Keratinocyte (primary cell): ENCODE data around the gene EEF2K. TPM values are rescaled to one million over a fixed set of nuclear protein-coding genes. Genes with fewer than 3 reads are reported as not detected.

Experiments used
- DNase-seq: peaks from one replicate; pipeline ENCODE4 v3.0.0-alpha.2; 2011; ENCODE audit warnings: low read depth, missing footprints, low spot score
- FAIRE-seq: peaks from 2 replicates; lab custom pipeline; 2011; peaks lifted over from hg19 to GRCh38; lab: Jason Lieb, UNC
- H2AFZ ChIP-seq: 2 replicates; pipeline ENCODE4 v1.6.0; 2012; ENCODE audit warnings: low read length, control low read depth, inconsistent platforms; ENCODE audit not compliant: control insufficient read depth
- H3K27ac ChIP-seq: 2 replicates; pipeline ENCODE4 v1.5.1; 2011; ENCODE audit warnings: low read length; ENCODE audit not compliant: control insufficient read depth, insufficient read depth
- H3K27me3 ChIP-seq: 3 replicates; pipeline ENCODE4 v1.6.0; 2011; ENCODE audit warnings: low read length; ENCODE audit not compliant: control insufficient read depth, insufficient read depth; ENCODE audit errors: extremely low read depth
- H3K36me3 ChIP-seq, 2 experiments: 2 replicates in 1 of 2; 3 replicates in 1 of 2; pipeline ENCODE4 v1.5.1; 2011; ENCODE audit warnings: low read length in 2 of 2, mild to moderate bottlenecking in 1 of 2; ENCODE audit not compliant: control insufficient read depth in 2 of 2, insufficient read depth in 2 of 2; ENCODE audit errors: extremely low read depth in 1 of 2
- H3K4me1 ChIP-seq: 3 replicates; pipeline ENCODE4 v1.5.1; 2011; ENCODE audit warnings: low read length; ENCODE audit not compliant: control insufficient read depth, insufficient read depth; ENCODE audit errors: extremely low read depth
- H3K4me2 ChIP-seq: 3 replicates; pipeline ENCODE4 v1.6.0; 2011; ENCODE audit warnings: low read depth, low read length; ENCODE audit not compliant: control insufficient read depth, insufficient read depth; ENCODE audit errors: extremely low read depth
- H3K4me3 ChIP-seq, 3 experiments: fragments of 200-600 bp in 1 of 3; sonication (generic) in 1 of 3; 2 replicates in 2 of 3; 3 replicates in 1 of 3; pipeline ENCODE4 v1.5.1; 2011 to 2016; ENCODE audit warnings: low read length in 3 of 3, mild to moderate bottlenecking in 3 of 3, control low read depth in 2 of 3, inconsistent platforms in 1 of 3, low read depth in 1 of 3, mixed read lengths in 1 of 3, mixed run types in 1 of 3, moderate library complexity in 1 of 3; ENCODE audit not compliant: control insufficient read depth in 2 of 3, insufficient read depth in 2 of 3; ENCODE audit errors: extremely low read depth in 1 of 3
- H3K79me2 ChIP-seq: 2 replicates; pipeline ENCODE4 v1.6.0; 2012; ENCODE audit warnings: low read length; ENCODE audit not compliant: control insufficient read depth, insufficient read depth
- H3K9ac ChIP-seq: 3 replicates; pipeline ENCODE4 v1.6.0; 2011; ENCODE audit warnings: low read length; ENCODE audit not compliant: control insufficient read depth, insufficient read depth; ENCODE audit errors: extremely low read depth
- H3K9me1 ChIP-seq: 3 replicates; pipeline ENCODE4 v1.6.0; 2011; ENCODE audit warnings: low read length; ENCODE audit not compliant: control insufficient read depth, insufficient read depth; ENCODE audit errors: extremely low read depth
- H3K9me3 ChIP-seq: 2 replicates; pipeline ENCODE4 v1.5.1; 2012; ENCODE audit warnings: low read depth, low read length; ENCODE audit not compliant: control insufficient read depth
- H4K20me1 ChIP-seq: 3 replicates; pipeline ENCODE4 v1.6.0; 2011; ENCODE audit warnings: low read length; ENCODE audit not compliant: control insufficient read depth, insufficient read depth; ENCODE audit errors: extremely low read depth
- CTCF ChIP-seq, 3 experiments: IDR thresholded peaks in 1 of 3; conservative IDR thresholded peaks in 1 of 3; optimal IDR thresholded peaks in 1 of 3; 2 replicates in 2 of 3; 3 replicates in 1 of 3; pipeline versions ENCODE3 to v1.5.1; 2011; ENCODE audit warnings: low read length in 3 of 3, mild to moderate bottlenecking in 3 of 3, moderate library complexity in 2 of 3, control low read depth in 1 of 3, inconsistent platforms in 1 of 3; ENCODE audit not compliant: insufficient read depth in 2 of 3; ENCODE audit errors: extremely low read depth in 1 of 3
- EZH2 ChIP-seq: IDR thresholded peaks from one replicate; pipeline ENCODE4 v1.6.1; 2012; ENCODE audit warnings: inconsistent platforms, mild to moderate bottlenecking, low read length, moderate library complexity
- dilution Hi-C: fragments of 300-500 bp; cut with MboI; formaldehyde crosslinking; loops from one replicate; pipeline ENCODE4 v1.7.0; 2020; ENCODE audit warnings: low sequenced_read_pairs; ENCODE audit not compliant: extremely low pct_ligation_motif_present
- polyA plus RNA-seq, 5 experiments: library from polyadenylated mRNA; depleted of rRNA in 3 of 5; stranded (reverse) in 3 of 5; stranded (forward) in 1 of 5; unstranded in 1 of 5; fragments of >200 nt; gene quantifications; 1 replicate in 1 of 5; 2 replicates in 3 of 5; 3 replicates in 1 of 5; pipeline versions ENCODE4 v1.2.1 to v1.2.3, GENCODE V29; 2011 to 2012; ENCODE audit warnings: missing spikeins in 2 of 5, low read depth in 1 of 5, low replicate concordance in 1 of 5

EEF2K gene
- polyA plus RNA-seq, 1 donor (not counting 4 experiments of a cell fraction or from before 2014, with no cell fraction given) = 7.3 TPM

GRCh38 chr16:22308824-22309520, 102.9 kb downstream of the EEF2K start:
- Histone ChIP-seq H3K4me3 (no peak overlapping the region), H2AFZ (no peak overlapping the region), H3K9me1 (peaks cover 3% of the 10 kb centered on the region), H3K79me2 (peaks cover 18% of the 10 kb centered on the region), H3K4me1 (peaks cover 12% of the 10 kb centered on the region), H3K9ac (no peak overlapping the region), H3K36me3 (peaks cover 40 to 60% of the 10 kb centered on the region in 2 experiments), H3K4me2 (no peak overlapping the region), H3K27me3 (no peaks in the 10 kb centered on the region), H4K20me1 (no peaks in the 10 kb centered on the region), H3K9me3 (no peaks in the 10 kb centered on the region), H3K27ac (no peak overlapping the region)
- no peak for DNase-seq
- no peak for TF ChIP-seq EZH2
- TF ChIP-seq CTCF (optimal IDR thresholded peaks at IDR 0.05 in 1 of 3, IDR thresholded peaks at IDR 0.05 in 1 of 3, conservative IDR thresholded peaks at IDR 0.05 in 1 of 3; ENCODE audit: extremely low read depth in 1 of 3, insufficient read depth in 2 of 3, low read length in 3 of 3) = no peak
- no peak for FAIRE-seq
- dilution Hi-C loops = no loop called here

GRCh38 chr16:22311520-22311919, 105.4 kb downstream of the EEF2K start:
- Histone ChIP-seq H3K4me2 (no peak overlapping the region), H3K9me1 (peaks cover 3% of the 10 kb centered on the region), H3K4me3 (no peak overlapping the region), H3K9me3 (no peaks in the 10 kb centered on the region), H3K4me1 (peaks cover 27% of the 10 kb centered on the region), H3K79me2 (peaks cover 4% of the 10 kb centered on the region), H3K27ac (no peak overlapping the region), H2AFZ (no peak overlapping the region), H4K20me1 (no peaks in the 10 kb centered on the region), H3K36me3 (peaks cover 40 to 60% of the 10 kb centered on the region in 2 experiments), H3K27me3 (no peaks in the 10 kb centered on the region), H3K9ac (no peak overlapping the region)
- dilution Hi-C loops = no loop called here
- TF ChIP-seq EZH2 (no peak), CTCF (optimal IDR thresholded peaks at IDR 0.05 in 1 of 3, IDR thresholded peaks at IDR 0.05 in 1 of 3, conservative IDR thresholded peaks at IDR 0.05 in 1 of 3; ENCODE audit: extremely low read depth in 1 of 3, insufficient read depth in 2 of 3, low read length in 3 of 3) (no peak)
- DNase-seq (no peak), FAIRE-seq (no peak)
